Activated T-cell treated with anti-CD3 and anti-CD28 coated beads, Interleukin-2, amount 50 U/mL, for 24 hours (primary cell): Measurements from ENCODE around the gene RHOF.

Source experiments
- DNase-seq: peaks from one replicate; pipeline ENCODE4 v3.0.0-alpha.2; 2020
- H3K27ac Mint-ChIP-seq: 2 replicates; pipeline ENCODE4 v1.8.0; 2020; ENCODE audit warnings: mild to moderate bottlenecking, mixed read lengths
- H3K27me3 Mint-ChIP-seq: 2 replicates; pipeline ENCODE4 v1.8.0; 2020; ENCODE audit warnings: mixed read lengths
- H3K36me3 Mint-ChIP-seq: 2 replicates; pipeline ENCODE4 v1.8.0; 2020; ENCODE audit warnings: low read depth, mixed read lengths
- H3K4me1 Mint-ChIP-seq: 2 replicates; pipeline ENCODE4 v1.8.0; 2020; ENCODE audit warnings: low read depth, mixed read lengths
- H3K4me3 Mint-ChIP-seq: 2 replicates; pipeline ENCODE4 v1.8.0; 2020; ENCODE audit warnings: mild to moderate bottlenecking, moderate library complexity, mixed read lengths
- H3K9me3 Mint-ChIP-seq: 2 replicates; pipeline ENCODE4 v1.8.0; 2020; ENCODE audit warnings: mixed read lengths

The RHOF gene

DNA sequence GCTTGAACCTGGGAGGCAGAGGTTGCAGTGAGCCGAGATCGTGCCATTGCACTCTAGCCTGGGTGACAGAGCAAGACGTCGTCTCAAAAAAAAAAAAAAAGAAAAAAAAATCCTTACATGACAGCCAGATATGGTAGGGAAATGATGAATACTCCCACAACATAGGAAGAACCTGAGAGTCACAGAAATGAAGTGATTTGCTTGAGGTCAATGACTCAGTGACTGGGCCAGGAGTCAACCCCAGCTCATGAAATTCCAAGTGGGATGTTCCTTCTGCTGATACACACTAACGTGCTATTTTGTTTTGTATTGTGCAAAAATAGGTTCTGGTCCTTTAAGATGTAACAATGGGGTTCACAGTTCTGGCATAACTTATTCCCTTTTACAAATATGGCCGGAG lies 9.0 kb downstream of the RHOF start:
- Mint-ChIP-seq H3K36me3 (peaks cover 88% of the 10 kb centered on the region), H3K4me3 (peak overlapping the region; percentile 62), H3K4me1 (peaks cover 86% of the 10 kb centered on the region), H3K9me3 (no peaks in the 10 kb centered on the region), H3K27ac (peak overlapping the region; percentile 99), H3K27me3 (no peaks in the 10 kb centered on the region)
- no peak for DNase-seq

- no peaks in the 10 kb centered on the region for H3K9me3 Mint-ChIP-seq
- H3K4me3 Mint-ChIP-seq, result peak overlapping the region; percentile 38
- H3K4me1 Mint-ChIP-seq, result peaks cover 81% of the 10 kb centered on the region
- H3K27me3 Mint-ChIP-seq, result no peaks in the 10 kb centered on the region
- peaks cover 89% of the 10 kb centered on the region for H3K36me3 Mint-ChIP-seq
- peak overlapping the region; percentile 99 for H3K27ac Mint-ChIP-seq
- no peak for DNase-seq
Measured at GRCh38 chr12:121783766-121784165, 9.7 kb downstream of the RHOF start.

- Mint-ChIP-seq H3K4me3 (peak overlapping the region; percentile 76), H3K4me1 (peaks cover 69% of the 10 kb centered on the region), H3K36me3 (peaks cover 89% of the 10 kb centered on the region), H3K27me3 (no peaks in the 10 kb centered on the region), H3K9me3 (no peaks in the 10 kb centered on the region), H3K27ac (peak overlapping the region; percentile 99)
- DNase-seq, result peak; percentile 75
Measured at GRCh38 chr12:121781998-121782979, 11.2 kb downstream of the RHOF start.

DNA sequence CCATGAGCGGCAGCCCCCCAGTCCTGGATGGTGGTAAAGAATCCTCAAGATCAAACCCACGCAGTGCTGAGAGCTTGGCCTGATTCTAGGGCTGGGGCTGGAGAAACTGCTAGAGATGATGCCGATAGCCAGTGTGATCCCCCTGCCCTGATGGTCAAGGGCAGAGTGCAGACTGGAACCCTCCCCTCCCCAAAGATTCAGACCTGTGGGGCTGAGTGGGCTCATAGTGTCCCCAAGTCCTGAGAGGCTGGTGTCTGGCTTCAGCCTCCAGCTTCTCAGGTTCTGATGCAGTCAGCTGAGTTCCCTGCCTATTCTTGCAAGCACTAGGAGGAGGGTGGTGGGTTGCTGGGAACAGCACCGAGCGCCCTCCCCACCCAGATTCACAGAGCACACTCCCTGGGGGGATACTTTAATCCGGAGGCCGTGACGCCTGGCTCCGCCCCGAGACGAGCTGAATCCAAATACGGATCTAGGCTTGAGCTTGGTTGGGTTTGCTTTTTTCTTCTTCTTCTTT lies 11.9 kb downstream of the RHOF start:
- peaks cover 84% of the 10 kb centered on the region for H3K36me3 Mint-ChIP-seq
- peak overlapping the region; percentile 99 for H3K27ac Mint-ChIP-seq
- no peaks in the 10 kb centered on the region for H3K27me3 Mint-ChIP-seq
- DNase-seq, result peak; percentile 48
- peaks cover 61% of the 10 kb centered on the region for H3K4me1 Mint-ChIP-seq
- peak overlapping the region; percentile 76 for H3K4me3 Mint-ChIP-seq
- no peaks in the 10 kb centered on the region for H3K9me3 Mint-ChIP-seq

DNA sequence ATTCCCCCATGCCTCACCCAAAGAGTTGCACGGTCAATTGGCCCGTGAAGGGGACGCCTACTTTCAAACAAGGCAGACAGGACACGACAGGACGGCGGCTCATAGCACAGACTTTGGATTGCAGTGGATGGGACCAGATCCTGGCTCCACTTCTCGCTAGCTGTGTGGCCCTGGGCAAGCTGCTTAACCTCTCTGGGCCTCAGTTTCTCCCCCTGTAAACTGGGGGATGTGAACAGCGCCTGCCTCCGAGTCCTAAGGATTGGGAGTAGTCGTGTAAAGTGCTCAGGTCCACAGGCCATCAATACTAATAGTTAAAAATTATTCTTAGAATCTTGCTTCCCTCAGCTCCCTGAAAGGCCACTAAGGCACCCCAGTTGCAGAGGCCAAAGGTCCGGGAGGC lies 13.1 kb downstream of the RHOF start:
- no peak for DNase-seq
- Mint-ChIP-seq H3K27me3 (no peaks in the 10 kb centered on the region), H3K4me1 (peaks cover 58% of the 10 kb centered on the region), H3K9me3 (no peaks in the 10 kb centered on the region), H3K27ac (peak overlapping the region; percentile 99), H3K36me3 (peaks cover 77% of the 10 kb centered on the region), H3K4me3 (peak overlapping the region; percentile 10)

DNA sequence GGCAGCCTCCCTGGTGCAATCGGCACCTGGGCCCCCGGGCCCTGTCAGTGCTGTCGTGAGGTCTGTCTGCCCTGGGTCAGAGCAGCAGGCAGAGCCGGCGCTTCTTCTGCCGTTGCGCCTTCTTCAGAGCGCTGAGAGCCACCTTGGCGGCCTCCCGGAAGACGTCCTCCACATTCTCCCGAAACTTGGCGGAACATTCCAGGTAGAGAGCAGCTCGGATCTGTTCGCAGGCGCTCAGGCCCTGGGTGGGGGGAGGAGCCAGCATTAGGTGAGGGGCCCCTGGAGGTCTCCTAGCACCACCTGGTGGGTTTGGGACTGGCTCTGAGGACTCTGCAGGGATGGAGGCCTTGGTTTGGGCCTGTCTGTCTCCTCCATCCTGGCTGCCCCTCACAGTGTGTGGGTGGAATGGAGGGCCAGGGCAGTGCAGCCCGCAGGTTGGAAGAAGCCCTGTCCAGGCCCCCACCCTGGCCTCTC lies 14.0 kb downstream of the RHOF start:
- no peaks in the 10 kb centered on the region for H3K9me3 Mint-ChIP-seq
- peaks cover 72% of the 10 kb centered on the region for H3K36me3 Mint-ChIP-seq
- peaks cover 49% of the 10 kb centered on the region for H3K4me1 Mint-ChIP-seq
- no peak overlapping the region for H3K4me3 Mint-ChIP-seq
- peak overlapping the region; percentile 99 for H3K27ac Mint-ChIP-seq
- DNase-seq, result no peak
- no peaks in the 10 kb centered on the region for H3K27me3 Mint-ChIP-seq

GRCh38 chr12:121778567-121779421 lies 14.7 kb downstream of the RHOF start:
- Mint-ChIP-seq H3K27ac (peak overlapping the region; percentile 99), H3K36me3 (peaks cover 70% of the 10 kb centered on the region), H3K4me1 (peaks cover 42% of the 10 kb centered on the region), H3K4me3 (no peak overlapping the region), H3K9me3 (no peaks in the 10 kb centered on the region), H3K27me3 (no peaks in the 10 kb centered on the region)
- no peak for DNase-seq

GRCh38 chr12:121776190-121777098 lies 17.0 kb downstream of the RHOF start:
- no peaks in the 10 kb centered on the region for H3K9me3 Mint-ChIP-seq
- H3K36me3 Mint-ChIP-seq, result peaks cover 57% of the 10 kb centered on the region
- peaks cover 31% of the 10 kb centered on the region for H3K4me1 Mint-ChIP-seq
- no peaks in the 10 kb centered on the region for H3K27me3 Mint-ChIP-seq
- DNase-seq, result peak; percentile 95
- peak overlapping the region; percentile 75 for H3K27ac Mint-ChIP-seq
- no peak overlapping the region for H3K4me3 Mint-ChIP-seq

- Mint-ChIP-seq H3K36me3 (peaks cover 47% of the 10 kb centered on the region), H3K27ac (no peak overlapping the region), H3K9me3 (no peaks in the 10 kb centered on the region), H3K4me1 (peaks cover 21% of the 10 kb centered on the region), H3K27me3 (no peaks in the 10 kb centered on the region), H3K4me3 (no peak overlapping the region)
- DNase-seq, result no peak
Measured at GRCh38 chr12:121775501-121775900, 18.0 kb downstream of the RHOF start.

GRCh38 chr12:121774968-121775474 lies 18.5 kb downstream of the RHOF start:
- Mint-ChIP-seq H3K9me3 (no peaks in the 10 kb centered on the region), H3K4me1 (peaks cover 18% of the 10 kb centered on the region), H3K27me3 (no peaks in the 10 kb centered on the region), H3K36me3 (peaks cover 42% of the 10 kb centered on the region), H3K4me3 (no peak overlapping the region), H3K27ac (no peak overlapping the region)
- DNase-seq, result no peak

GRCh38 chr12:121773011-121773777 lies 20.3 kb downstream of the RHOF start:
- H3K27me3 Mint-ChIP-seq, result no peaks in the 10 kb centered on the region
- no peak overlapping the region for H3K4me3 Mint-ChIP-seq
- H3K9me3 Mint-ChIP-seq, result no peaks in the 10 kb centered on the region
- H3K36me3 Mint-ChIP-seq, result peaks cover 24% of the 10 kb centered on the region
- H3K4me1 Mint-ChIP-seq, result peaks cover 14% of the 10 kb centered on the region
- peak; percentile 84 for DNase-seq
- peak overlapping the region; percentile 81 for H3K27ac Mint-ChIP-seq

GRCh38 chr12:121770813-121771625 lies 22.5 kb downstream of the RHOF start:
- DNase-seq, result no peak
- Mint-ChIP-seq H3K4me1 (peaks cover 10% of the 10 kb centered on the region), H3K4me3 (no peak overlapping the region), H3K27ac (no peak overlapping the region), H3K27me3 (no peaks in the 10 kb centered on the region), H3K9me3 (no peaks in the 10 kb centered on the region), H3K36me3 (peaks cover 21% of the 10 kb centered on the region)
